ENCODE results near the gene TOX2.

GRCh38 chr20:43900121-43900466, 14.6 kb upstream of the TOX2 start:
- no peak for TF ChIP-seq CTCF (IDR thresholded peaks at IDR 0.05 in 8 of 11, conservative IDR thresholded peaks at IDR 0.05 in 3 of 11)
- TF ChIP-seq POLR2AphosphoS5 (IDR thresholded peaks at IDR 0.05), result no peak
- no peak for TF ChIP-seq POLR2A (IDR thresholded peaks at IDR 0.05)
